ENCODE measurements around the gene SFXN2.

The SFXN2 gene

DNA sequence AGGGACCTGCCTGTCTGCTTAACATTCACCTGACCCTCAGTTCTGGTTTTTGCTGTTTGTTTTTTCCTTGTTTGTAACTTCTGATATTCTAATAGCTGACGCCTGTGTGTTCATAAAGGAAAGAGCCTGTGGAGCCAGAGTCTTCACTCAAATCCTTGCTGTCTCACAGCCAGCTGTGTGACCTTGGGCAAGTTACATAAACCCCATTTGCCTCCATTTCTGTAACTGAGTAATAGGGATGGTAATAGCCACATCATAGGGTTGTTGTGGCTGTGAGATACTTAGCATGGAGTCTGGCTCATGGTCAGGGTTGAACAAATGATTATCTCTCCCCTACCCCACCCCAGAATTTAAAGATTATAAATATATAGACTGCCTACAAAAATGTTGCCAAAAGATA is 56.4 kb downstream of the SFXN2 start:
- FAIRE-seq, result no peak
- no peak for DNase-seq (ENCODE audit: extremely low spot score, insufficient read length, low read depth)

DNA sequence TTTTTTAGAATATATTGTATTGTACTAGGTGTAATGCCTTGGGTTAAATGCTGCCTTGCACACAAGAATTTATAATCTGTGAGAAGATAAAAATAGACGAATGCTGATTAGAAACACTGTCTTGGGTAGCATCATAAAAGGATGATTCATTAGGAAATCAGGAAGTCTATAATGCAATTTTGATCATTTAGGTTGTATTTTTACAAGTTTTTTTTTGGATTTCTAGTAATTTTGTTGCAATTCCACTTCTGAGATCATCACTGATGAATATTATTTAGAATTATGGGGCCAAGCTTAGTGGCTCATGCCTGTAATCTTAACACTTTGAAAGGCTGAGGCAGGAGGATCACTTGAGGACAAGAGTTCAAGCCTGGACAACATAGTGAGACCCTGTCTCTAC is 58.9 kb downstream of the SFXN2 start:
- DNase-seq (ENCODE audit: extremely low spot score, insufficient read length, low read depth), result no peak
- no peak for FAIRE-seq

DNA sequence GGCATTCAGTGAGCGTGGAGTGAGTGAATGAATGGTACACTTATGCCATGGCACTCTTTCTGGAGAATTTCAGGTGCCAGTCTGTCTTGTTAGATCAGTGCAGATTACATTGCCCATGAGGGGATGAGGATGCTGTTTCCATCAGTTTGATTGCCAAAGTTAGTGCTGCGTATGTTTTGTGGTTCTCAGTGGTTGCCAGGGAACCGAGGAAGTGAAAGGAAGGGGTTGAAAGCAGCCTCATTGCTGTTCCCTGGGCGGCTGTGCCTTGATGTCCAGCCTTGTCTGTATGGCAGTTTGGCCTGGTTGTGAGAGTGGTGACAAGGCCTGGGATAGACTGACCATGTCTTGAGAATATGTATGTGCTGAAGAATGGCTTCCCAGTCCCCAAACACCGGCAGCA is 59.5 kb downstream of the SFXN2 start:
- FAIRE-seq (peak; percentile 5), DNase-seq (ENCODE audit: extremely low spot score, insufficient read length, low read depth) (no peak)

DNA sequence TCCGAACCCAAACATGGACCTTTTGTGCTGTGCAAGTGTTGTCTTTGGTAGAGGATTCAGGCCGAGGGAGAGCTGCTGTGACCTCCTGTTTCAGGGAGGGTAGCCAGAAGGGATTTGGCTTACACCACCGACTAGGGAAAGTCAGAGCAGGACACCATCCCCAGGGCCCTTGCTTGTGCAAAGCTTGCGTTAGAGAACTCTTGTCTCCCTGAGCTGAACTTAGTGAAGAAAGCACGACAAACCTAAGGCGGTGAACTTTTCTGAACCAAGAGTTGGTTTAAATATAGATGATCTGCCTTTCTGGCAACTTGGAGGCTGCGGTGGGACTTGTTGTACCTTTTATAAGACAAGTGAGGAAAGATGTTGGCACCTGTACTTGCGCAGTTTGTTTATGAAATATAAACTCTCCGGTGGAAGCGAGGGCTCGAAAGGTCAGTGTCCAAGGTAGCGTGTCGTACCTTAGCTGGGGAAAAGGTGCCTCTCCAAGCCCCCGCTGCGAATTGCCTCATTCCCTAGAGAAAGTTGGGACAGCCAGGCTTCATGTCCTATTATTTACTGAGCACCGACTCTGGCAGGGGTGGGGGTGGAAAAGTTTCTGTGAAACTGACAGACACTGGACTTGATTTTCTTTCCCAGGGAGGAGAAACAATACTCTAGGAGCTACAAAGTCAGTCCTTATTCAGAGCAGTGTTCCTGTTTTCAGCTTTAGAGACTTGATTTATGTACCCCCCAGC is 60.9 kb downstream of the SFXN2 start:
- no peak for DNase-seq (ENCODE audit: extremely low spot score, insufficient read length, low read depth)
- FAIRE-seq, result no peak

DNA sequence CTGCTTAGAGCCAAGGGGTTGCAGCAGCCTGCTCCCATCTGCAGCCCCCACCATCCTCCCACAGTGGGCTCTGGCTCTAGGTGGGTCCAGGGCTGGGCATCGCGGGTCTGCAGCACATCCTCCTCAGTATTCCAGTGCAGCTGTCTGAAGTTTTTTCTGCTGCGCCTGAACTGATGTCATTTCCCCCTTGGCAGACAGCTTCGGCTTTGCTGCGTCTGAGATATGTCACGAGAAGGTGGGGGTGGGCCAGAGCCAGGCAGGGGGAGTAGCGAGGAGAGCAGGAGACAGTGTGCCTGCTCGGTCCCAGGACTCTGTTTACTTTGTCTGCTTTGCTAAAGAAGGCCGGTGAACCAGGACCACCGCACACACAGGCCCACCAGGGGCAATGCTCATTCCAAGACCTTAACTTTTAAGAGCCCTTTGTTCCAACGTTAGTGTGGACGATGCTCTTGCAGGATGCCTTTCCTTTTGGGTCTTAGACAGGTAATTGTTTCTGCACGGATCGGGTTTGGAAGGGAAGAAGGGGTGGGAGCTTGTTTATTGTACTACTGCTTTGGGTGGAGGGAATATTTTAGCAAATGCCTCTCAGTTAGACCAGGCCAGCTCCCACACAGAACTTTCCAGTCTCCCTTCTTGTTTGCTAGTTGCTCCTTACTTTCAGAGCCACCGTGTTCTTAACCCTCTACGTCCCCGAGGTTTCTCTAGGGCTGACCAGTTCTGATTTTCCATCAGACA is 61.7 kb downstream of the SFXN2 start:
- FAIRE-seq, result no peak

DNA sequence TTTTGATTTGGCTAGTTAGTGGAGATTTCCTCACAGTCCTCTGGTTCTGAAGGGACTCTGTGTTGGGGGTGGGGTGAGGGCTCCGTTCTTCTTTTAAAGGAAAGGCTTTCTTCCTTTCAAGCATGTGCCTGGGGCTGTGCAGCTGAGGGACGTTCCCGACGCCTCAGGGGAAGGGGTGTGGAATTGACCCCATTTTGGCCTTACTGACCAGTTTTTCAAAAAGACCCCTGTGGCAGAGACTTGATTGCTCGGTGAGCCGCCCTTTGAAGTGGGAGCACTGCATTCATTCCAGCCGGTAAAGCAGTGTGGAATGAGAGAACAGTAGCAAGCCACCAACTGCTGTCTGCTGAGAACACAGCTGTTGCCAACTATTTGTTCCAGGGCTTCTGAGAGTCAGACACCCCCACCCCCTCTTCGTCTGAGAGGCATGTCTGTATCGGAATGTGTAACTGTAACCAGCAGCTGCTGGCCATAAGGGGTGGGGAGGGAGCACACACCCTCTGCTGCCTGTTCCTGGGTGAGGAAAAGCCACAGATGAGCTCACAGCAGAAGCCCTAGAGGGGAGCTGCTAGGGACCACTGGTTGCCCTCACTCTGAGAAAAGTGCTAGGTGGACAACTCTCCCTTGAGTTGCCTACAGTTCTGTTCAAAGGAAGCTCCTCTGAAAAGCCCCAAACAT is 62.5 kb downstream of the SFXN2 start:
- DNase-seq (ENCODE audit: extremely low spot score, insufficient read length, low read depth) (no peak), FAIRE-seq (no peak)

More for the DNA sequence above, 61.7 kb downstream of the SFXN2 start:
- DNase-seq (ENCODE audit: extremely low spot score, insufficient read length, low read depth), result no peak

DNA sequence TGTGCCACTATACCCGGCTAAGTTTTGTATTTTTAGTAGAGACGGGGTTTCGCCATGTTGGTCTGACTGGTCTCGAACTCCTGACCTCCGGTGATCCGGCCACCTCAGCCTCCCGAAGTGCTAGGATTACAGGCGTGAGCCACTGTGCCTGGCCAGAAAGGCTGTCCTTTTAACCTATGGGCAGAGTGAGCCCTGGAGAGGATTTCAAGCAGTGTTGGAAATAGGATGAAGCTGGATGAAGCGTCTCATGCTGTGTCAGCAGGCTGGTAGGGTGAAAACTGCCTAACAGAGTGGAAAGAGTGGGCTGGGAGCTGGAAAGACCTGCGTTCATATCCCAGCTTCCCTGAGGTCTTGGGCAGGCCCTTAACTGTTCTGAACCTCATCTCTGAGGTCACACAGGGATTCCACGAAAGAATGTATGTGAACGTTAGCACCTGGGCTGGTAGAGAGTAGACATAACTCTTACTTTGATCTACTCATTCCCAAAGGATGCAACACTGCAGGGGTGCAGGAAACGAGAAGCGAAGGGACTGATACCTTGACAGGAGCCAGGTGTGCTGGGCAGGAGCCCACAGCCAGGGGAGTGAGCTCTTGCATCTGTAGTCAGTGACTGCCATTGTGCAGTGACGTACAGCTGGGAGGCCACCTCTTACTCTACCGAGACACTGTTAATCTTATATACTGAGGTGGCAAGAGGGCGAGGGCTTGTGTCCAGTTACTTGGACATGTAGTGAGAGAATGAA is 63.4 kb downstream of the SFXN2 start:
- no peak for DNase-seq (ENCODE audit: extremely low spot score, insufficient read length, low read depth)
- no peak for FAIRE-seq

DNA sequence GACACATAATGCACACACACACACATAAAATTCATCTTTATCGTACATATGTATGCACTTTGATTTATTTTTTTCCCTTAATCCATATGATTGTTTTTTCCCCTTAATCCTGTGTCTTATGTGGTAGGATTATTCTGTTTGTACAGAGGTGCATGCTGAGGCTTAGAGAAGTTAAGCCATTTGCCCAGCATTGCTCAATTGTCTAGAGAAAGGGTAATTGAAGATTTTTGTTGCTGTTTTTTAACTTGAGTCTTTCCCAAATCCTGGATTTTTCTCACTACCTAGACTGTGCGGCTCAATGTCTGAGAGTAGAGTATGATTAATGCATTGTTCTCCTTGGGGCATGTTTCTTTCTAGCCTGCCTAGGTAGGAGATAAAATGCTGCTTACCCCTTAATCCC is 64.3 kb downstream of the SFXN2 start:
- FAIRE-seq, result no peak

DNA sequence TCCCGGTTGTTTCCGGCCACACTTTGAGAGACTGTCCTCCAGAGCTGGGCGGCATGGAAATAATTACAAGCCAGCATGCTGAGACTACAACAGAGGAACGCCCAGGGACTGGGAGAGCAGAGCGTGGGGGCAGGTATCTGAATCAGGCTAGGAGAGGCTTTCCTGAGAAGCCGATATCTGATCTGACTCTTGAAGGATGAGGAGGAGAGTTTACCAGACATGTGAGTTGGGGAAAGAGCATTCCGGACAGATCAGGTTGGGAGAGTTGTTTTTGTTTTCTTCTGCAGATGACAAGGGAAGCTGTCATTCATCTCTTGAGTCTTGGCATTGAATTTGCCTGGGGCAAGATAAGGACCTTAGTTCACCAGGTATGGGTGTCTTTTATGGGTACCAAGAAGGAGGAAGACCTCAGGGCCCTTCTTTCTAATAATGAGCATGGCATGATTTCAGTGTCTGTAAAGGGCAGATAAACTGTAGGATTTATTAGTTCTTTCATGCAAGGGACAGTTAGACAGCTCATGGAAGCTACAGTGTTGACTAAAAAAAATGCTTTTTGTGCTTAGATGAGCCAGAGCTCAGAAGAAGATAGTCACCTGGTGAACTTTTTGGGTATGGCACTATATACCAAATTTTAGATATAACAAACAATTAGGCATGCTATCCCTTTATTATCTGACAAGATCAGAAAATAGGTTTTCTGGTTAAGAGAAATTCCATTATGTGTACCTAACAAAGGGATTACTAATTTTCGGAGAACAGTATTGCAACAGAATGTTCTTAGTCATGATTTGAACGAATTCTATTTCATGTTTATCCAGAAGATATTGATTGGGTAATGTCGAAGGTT is 65.5 kb downstream of the SFXN2 start:
- no peak for FAIRE-seq

More for the DNA sequence above, 64.3 kb downstream of the SFXN2 start:
- no peak for DNase-seq (ENCODE audit: extremely low spot score, insufficient read length, low read depth)

DNA sequence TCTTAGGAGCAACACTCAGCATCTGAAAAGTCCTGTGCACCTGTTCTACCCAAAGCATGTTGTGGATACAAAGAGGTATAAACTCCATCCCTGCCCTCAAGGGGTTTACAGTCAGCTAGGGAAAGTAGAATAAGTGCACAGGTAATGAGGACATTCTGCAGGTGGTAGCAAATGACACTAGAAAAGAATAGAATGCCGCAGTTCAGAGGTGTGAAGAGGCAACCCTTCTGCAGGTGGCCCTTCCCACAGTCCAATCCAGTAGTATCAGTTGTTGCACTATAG is 66.0 kb downstream of the SFXN2 start:
- FAIRE-seq, result no peak
- DNase-seq (ENCODE audit: extremely low spot score, insufficient read length, low read depth), result no peak

More for the DNA sequence above, 65.5 kb downstream of the SFXN2 start:
- DNase-seq (ENCODE audit: extremely low spot score, insufficient read length, low read depth), result no peak

DNA sequence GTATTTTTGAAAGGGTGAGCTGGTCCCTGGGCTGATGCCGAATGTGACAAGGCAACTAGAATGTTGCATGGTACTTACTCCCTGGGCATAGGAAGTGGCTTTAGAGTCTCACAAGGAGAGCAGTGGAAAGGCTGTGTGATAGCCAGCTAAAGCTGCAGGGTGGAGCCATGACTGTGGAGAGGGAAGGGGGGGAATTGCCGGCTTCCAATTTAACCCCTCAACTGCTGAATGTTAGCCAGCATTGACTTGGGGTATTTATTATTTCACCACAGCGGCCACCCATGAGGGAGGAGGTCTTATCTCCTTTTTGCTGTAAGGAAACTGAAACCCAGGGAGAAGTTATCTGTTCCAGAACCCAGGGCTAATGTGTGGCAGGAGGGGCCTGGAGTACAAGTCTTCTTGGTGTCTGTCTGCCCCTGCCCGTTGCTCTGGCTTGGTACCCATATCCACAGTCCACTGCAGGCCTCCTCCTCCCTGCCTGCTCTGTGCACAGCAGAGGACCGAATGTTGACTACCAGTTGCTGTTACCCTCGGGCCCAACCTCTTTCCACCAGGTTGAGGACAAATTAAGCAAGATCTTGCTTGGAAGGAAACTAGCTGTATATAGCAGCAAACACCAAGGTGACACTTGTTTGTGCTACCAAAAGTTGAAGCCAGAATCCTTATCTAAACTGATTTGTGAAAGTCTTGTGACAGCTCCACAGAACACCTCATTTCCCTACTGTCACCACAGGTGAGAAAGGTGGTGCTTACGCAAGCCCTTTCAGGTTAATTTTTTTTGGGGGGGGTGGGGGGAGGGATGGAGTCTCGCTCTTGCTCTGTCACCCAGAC is 66.9 kb downstream of the SFXN2 start:
- FAIRE-seq, result no peak
- DNase-seq (ENCODE audit: extremely low spot score, insufficient read length, low read depth), result no peak

DNA sequence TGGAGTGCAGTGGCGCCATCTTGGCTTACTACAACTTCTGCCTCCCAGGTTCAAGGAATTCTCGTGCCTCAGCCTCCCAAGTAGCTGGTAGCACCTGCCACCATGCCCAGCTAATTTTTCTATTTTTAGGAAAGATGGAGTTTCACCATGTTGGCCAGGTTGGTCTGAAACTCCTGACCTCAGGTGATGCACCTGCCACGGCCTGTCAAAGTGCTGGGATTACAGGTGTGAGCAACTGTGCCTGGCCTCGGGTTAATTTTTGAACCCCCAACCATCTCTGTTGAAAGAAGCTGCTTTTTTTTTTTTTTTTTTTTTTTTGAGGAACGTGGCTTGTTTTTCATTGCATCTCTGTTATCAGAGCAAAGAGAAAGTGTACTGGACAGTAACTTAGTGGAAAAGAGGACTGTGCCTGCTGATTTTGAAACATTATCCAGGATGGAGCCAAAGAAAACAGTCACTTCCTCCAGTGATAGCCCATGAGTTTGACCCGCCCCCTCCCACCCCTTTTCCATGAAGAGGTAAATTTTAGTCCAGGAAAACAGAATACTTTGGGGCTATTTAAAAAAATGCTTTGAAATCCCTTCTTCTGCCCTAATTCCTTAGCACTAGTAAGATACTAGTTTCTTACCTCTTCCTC is 67.6 kb downstream of the SFXN2 start:
- FAIRE-seq (no peak), DNase-seq (ENCODE audit: extremely low spot score, insufficient read length, low read depth) (no peak)

DNA sequence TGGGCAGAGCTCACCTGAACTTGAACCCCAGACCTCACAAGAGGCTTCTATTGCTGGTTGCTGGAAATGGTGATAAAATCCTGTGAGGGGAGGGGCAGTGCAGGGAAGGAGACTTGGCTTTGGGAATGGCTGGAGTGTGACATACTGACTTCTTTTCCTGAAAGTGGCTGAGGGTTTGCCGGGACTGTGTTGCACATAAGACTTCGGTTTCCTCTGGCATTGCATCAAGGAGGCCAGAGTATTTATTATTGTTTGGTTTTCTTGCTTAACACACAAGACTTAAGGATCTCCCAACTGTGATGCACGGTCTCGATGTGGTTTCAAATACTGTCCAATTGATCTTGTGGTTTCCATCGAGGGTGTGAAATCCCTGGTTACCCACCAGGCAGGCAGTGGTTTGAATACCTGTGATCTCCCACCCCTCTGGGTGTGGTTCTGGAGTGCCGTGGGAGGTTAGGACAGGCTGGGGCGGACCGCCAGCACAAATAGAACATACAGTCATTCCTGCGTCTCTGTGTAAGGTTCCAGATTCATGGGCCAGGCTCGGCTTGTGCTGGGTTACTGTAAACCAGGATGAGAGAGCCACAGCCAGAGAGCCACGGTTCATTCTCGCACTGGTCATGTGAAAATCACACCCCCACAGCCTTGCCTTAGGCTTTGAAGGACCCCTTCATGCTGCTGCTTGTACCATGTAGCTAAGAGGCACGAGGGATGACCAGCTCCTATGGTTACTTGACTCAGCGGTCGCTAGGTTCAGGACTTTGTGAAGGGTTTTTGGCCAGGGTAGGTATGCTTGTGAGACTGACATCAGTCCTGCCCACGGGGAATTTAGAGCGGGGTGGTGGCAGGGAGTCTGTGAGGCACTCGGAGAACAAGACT is 68.5 kb downstream of the SFXN2 start:
- DNase-seq (ENCODE audit: extremely low spot score, insufficient read length, low read depth) (no peak), FAIRE-seq (no peak)

DNA sequence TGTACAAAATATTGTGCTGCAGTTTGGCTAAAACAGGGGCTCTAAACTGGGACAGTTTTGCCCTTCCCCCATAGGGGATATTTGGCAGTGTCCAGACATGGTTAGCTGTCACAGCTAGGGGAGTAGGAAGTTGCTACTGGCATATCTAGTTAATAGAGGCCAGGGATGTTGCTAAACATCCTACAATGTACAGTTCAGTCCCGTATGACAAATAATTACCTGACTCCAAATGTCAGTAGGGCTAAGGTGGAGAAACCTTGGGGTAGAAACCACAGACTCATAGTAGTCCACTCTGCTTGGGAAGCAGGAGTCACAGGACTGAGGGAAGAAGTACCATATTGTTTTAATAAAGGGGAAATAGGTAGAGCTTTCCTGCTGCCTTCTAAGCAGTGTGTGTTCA is 69.1 kb downstream of the SFXN2 start:
- FAIRE-seq (no peak), DNase-seq (ENCODE audit: extremely low spot score, insufficient read length, low read depth) (no peak)

DNA sequence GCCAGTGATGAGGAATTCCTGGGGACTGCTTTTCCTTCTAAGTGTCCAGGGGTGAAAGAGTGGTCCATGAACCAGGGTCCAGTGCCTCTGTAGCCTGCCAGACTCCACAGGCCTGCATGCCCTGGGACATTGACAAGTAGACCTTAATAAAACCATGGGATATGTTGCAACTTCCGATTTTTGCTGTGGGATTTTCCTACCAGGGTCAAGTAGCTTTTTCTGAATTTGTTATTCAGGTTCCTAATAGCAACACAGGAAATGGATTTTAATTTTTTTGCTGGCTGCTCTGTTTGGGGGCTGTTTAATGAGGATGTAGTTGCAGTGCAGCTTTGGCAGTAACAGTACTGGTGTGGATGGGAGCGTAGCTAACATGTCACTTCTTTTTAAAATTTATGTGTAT is 71.4 kb downstream of the SFXN2 start:
- FAIRE-seq (no peak), DNase-seq (ENCODE audit: extremely low spot score, insufficient read length, low read depth) (no peak)

DNA sequence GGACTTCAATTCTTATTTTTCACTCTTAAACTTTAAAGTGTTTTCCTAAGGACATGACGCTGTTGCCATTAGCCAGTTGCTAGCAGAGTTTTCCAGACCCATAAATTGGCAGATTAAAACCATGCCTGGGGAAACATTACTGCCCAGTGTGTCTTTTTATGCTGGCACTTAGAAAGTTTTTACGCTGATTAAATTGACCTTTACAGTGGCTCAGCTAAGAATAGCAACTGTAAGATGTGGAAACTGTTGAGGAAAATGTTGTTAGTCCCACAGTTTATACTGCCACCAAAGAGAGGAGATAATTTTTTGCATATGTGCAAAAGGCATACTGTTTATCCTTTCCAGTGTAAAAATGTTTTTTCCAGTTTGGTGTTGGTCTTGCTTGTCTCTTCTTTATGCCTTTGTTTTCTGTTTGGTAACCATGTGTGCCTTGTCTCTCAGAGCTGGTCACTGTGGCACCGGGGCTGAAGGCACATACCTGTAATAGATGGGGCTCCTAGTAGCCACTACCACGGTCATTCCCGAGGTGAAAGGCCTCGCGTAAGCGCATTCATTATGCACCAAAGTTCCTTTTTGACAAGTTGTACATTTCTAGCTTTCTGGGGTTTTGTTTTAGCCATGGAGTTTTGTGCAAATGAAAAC is 77.4 kb downstream of the SFXN2 start:
- no peak for DNase-seq (ENCODE audit: extremely low spot score, insufficient read length, low read depth)

More for the DNA sequence above, 77.4 kb downstream of the SFXN2 start:
- no peak for FAIRE-seq
